Activated naive CD4-positive, alpha-beta T cell treated with anti-CD3 and anti-CD28 coated beads, Interleukin-2, amount 10 ng/mL, durations not matched to agents 7 days and 5 days (primary cell): Measurements from ENCODE around the gene ZNF709.
"Not testable (repeated sequence)": the region's sequence is repeated elsewhere in the genome, so short reads cannot be mapped to it uniquely, and the experiment has no call there.

Source experiments
- CTCF ChIA-PET: fragments of 350-600 bp; sonication (Branson Sonifier 250); formaldehyde crosslinking; loops from one replicate; lab custom pipeline; 2021; ENCODE audit warnings: antibody characterized with exemption; lab: Charles Lee
- DNase-seq: peaks from one replicate; pipeline ENCODE4 v3.0.0-alpha.2; 2020
- H3K27ac Mint-ChIP-seq: one replicate; pipeline ENCODE4 v1.8.0; 2021; ENCODE audit warnings: mild to moderate bottlenecking, moderate library complexity, mixed read lengths
- H3K27me3 Mint-ChIP-seq: one replicate; pipeline ENCODE4 v1.8.0; 2021; ENCODE audit warnings: mild to moderate bottlenecking, mixed read lengths
- H3K36me3 Mint-ChIP-seq: one replicate; pipeline ENCODE4 v1.8.0; 2021; ENCODE audit warnings: mixed read lengths
- H3K4me1 Mint-ChIP-seq: one replicate; pipeline ENCODE4 v1.8.0; 2021; ENCODE audit warnings: mixed read lengths
- H3K4me3 Mint-ChIP-seq: one replicate; pipeline ENCODE4 v1.8.0; 2021; ENCODE audit warnings: mild to moderate bottlenecking, moderate library complexity, mixed read lengths
- H3K9me3 Mint-ChIP-seq: one replicate; pipeline ENCODE4 v1.8.0; 2021; ENCODE audit warnings: mixed read lengths

The ZNF709 gene

GRCh38 chr19:12484371-12485051, at the start of gene ZNF709:
TSS of gene ZNF709 (minus strand) at chr19:12484816. CDS start at chr19:12484657, 159 bp downstream.
- H3K9me3 Mint-ChIP-seq, result peaks cover 5% of the 10 kb centered on the region
- peaks cover 4% of the 10 kb centered on the region for H3K27me3 Mint-ChIP-seq
- peak within 1 kb of the TSS; percentile 85 for H3K4me3 Mint-ChIP-seq
- CTCF ChIA-PET, result interaction anchor here (0.8 kb wide), 1 partner anchor 187 kb away, joined by 3 read pairs; no protein-coding TSS in a partner anchor
- H3K36me3 Mint-ChIP-seq, result peaks cover 5% of the 10 kb centered on the region
- DNase-seq, result peak; percentile 91
- peaks cover 30% of the 10 kb centered on the region for H3K4me1 Mint-ChIP-seq
- H3K27ac Mint-ChIP-seq, result peak within 1 kb of the TSS; percentile 78

GRCh38 chr19:12527034-12527836, 42.6 kb upstream of the ZNF709 start:
- Mint-ChIP-seq H3K27me3 (no peaks in the 10 kb centered on the region), H3K4me1 (no peaks in the 10 kb centered on the region), H3K9me3 (peaks cover 79% of the 10 kb centered on the region), H3K27ac (peak overlapping the region; percentile 37), H3K36me3 (peaks cover 85% of the 10 kb centered on the region), H3K4me3 (no peak overlapping the region)
- no peak for DNase-seq
- CTCF ChIA-PET, result no interaction called here

- CTCF ChIA-PET, result no interaction called here
- DNase-seq, result no peak
- Mint-ChIP-seq H3K4me3 (no peak overlapping the region), H3K27ac (no peak overlapping the region), H3K9me3 (peaks cover 81% of the 10 kb centered on the region), H3K36me3 (peaks cover 85% of the 10 kb centered on the region), H3K27me3 (no peaks in the 10 kb centered on the region), H3K4me1 (no peaks in the 10 kb centered on the region)
Observed at GRCh38 chr19:12526542-12526941, 41.9 kb upstream of the ZNF709 start.

GRCh38 chr19:12521996-12522395, 37.4 kb upstream of the ZNF709 start:
- H3K27ac Mint-ChIP-seq, result no peak overlapping the region
- H3K36me3 Mint-ChIP-seq, result peaks cover 54% of the 10 kb centered on the region
- CTCF ChIA-PET, result no interaction called here
- peak; percentile 41 for DNase-seq
- H3K27me3 Mint-ChIP-seq, result no peaks in the 10 kb centered on the region
- no peak overlapping the region for H3K4me3 Mint-ChIP-seq
- no peaks in the 10 kb centered on the region for H3K4me1 Mint-ChIP-seq
- H3K9me3 Mint-ChIP-seq, result peaks cover 70% of the 10 kb centered on the region

- CTCF ChIA-PET, result no interaction called here
- Mint-ChIP-seq H3K9me3 (peaks cover 54% of the 10 kb centered on the region), H3K27ac (no peak overlapping the region), H3K36me3 (peaks cover 9% of the 10 kb centered on the region), H3K4me1 (no peaks in the 10 kb centered on the region), H3K27me3 (peaks cover 9% of the 10 kb centered on the region), H3K4me3 (no peak overlapping the region)
- DNase-seq, result no peak
Observed at GRCh38 chr19:12513531-12514061, 29.0 kb upstream of the ZNF709 start.

- Mint-ChIP-seq H3K4me1 (peaks cover 18% of the 10 kb centered on the region), H3K27me3 (peaks cover 3% of the 10 kb centered on the region), H3K27ac (peak overlapping the region; percentile 25), H3K36me3 (peaks cover 9% of the 10 kb centered on the region), H3K9me3 (peaks cover 18% of the 10 kb centered on the region), H3K4me3 (peak overlapping the region; percentile 10)
- no peak for DNase-seq
- CTCF ChIA-PET, result interaction anchor here (1.7 kb wide), 1 partner anchor 700 kb away, joined by 3 read pairs; no protein-coding TSS in a partner anchor
Observed at GRCh38 chr19:12497032-12497431, 12.4 kb upstream of the ZNF709 start.

GRCh38 chr19:12496480-12496879, 11.9 kb upstream of the ZNF709 start:
- CTCF ChIA-PET, result interaction anchor here (1.7 to 1.9 kb wide), 2 partner anchors 9 to 699 kb away, joined by 3 to 5 read pairs; no protein-coding TSS in a partner anchor

GRCh38 chr19:12495002-12495802, 10.6 kb upstream of the ZNF709 start:
- peaks cover 9% of the 10 kb centered on the region for H3K36me3 Mint-ChIP-seq
- H3K4me3 Mint-ChIP-seq, result peak overlapping the region; percentile 81
- H3K27me3 Mint-ChIP-seq, result peaks cover 3% of the 10 kb centered on the region
- peaks cover 20% of the 10 kb centered on the region for H3K9me3 Mint-ChIP-seq
- H3K4me1 Mint-ChIP-seq, result peaks cover 18% of the 10 kb centered on the region
- H3K27ac Mint-ChIP-seq, result peak overlapping the region; percentile 89
- CTCF ChIA-PET, result interaction anchor here (0.6 to 1.9 kb wide), 4 partner anchors 10 to 698 kb away, joined by 3 to 5 read pairs (median 4); no protein-coding TSS in a partner anchor
- peak; percentile 96 for DNase-seq

More at GRCh38 chr19:12496480-12496879, 11.9 kb upstream of the ZNF709 start:
- Mint-ChIP-seq H3K27ac (peak overlapping the region; percentile 37), H3K4me3 (peak overlapping the region; percentile 81), H3K27me3 (peaks cover 3% of the 10 kb centered on the region), H3K36me3 (peaks cover 9% of the 10 kb centered on the region), H3K4me1 (peaks cover 18% of the 10 kb centered on the region), H3K9me3 (peaks cover 20% of the 10 kb centered on the region)
- no peak for DNase-seq

- peaks cover 18% of the 10 kb centered on the region for H3K4me1 Mint-ChIP-seq
- no peak for DNase-seq
- CTCF ChIA-PET, result interaction anchor here (0.6 to 1.3 kb wide), 2 partner anchors 41 to 178 kb away, joined by 3 to 4 read pairs; no protein-coding TSS in a partner anchor
- H3K27ac Mint-ChIP-seq, result no peak overlapping the region
- H3K9me3 Mint-ChIP-seq, result peaks cover 18% of the 10 kb centered on the region
- peaks cover 9% of the 10 kb centered on the region for H3K36me3 Mint-ChIP-seq
- peak overlapping the region; percentile 22 for H3K4me3 Mint-ChIP-seq
- peaks cover 3% of the 10 kb centered on the region for H3K27me3 Mint-ChIP-seq
Observed at GRCh38 chr19:12494260-12494860, 9.7 kb upstream of the ZNF709 start.

- CTCF ChIA-PET, H3K4me3 Mint-ChIP-seq, DNase-seq: not testable (repeated sequence)
Observed at GRCh38 chr19:12486265-12486783, 1.7 kb upstream of the ZNF709 start.

GRCh38 chr19:12485571-12485970, 955 bp upstream of the ZNF709 start:
- Mint-ChIP-seq H3K4me1 (peaks cover 30% of the 10 kb centered on the region), H3K9me3 (peaks cover 5% of the 10 kb centered on the region), H3K27ac (no peak overlapping the region), H3K27me3 (peaks cover 4% of the 10 kb centered on the region), H3K4me3 (peak overlapping the region; percentile 85), H3K36me3 (peaks cover 5% of the 10 kb centered on the region)
- CTCF ChIA-PET, result no interaction called here
- no peak for DNase-seq

More at GRCh38 chr19:12486265-12486783, 1.7 kb upstream of the ZNF709 start:
- H3K36me3 Mint-ChIP-seq, H3K9me3 Mint-ChIP-seq, H3K27ac Mint-ChIP-seq, H3K27me3 Mint-ChIP-seq: not testable (repeated sequence)
- peaks cover 30% of the 10 kb centered on the region for H3K4me1 Mint-ChIP-seq

- no peak for DNase-seq
- peaks cover 4% of the 10 kb centered on the region for H3K27me3 Mint-ChIP-seq
- CTCF ChIA-PET, result interaction anchor here (0.8 kb wide), 1 partner anchor 187 kb away, joined by 3 read pairs; no protein-coding TSS in a partner anchor
- peaks cover 5% of the 10 kb centered on the region for H3K9me3 Mint-ChIP-seq
- peak overlapping the region; percentile 78 for H3K27ac Mint-ChIP-seq
- H3K4me1 Mint-ChIP-seq, result peaks cover 30% of the 10 kb centered on the region
- H3K4me3 Mint-ChIP-seq, result peak overlapping the region; percentile 85
- peaks cover 5% of the 10 kb centered on the region for H3K36me3 Mint-ChIP-seq
Observed at GRCh38 chr19:12485052-12485416, 418 bp upstream of the ZNF709 start.

- CTCF ChIA-PET, result no interaction called here
- peaks cover 5% of the 10 kb centered on the region for H3K36me3 Mint-ChIP-seq
- peaks cover 30% of the 10 kb centered on the region for H3K4me1 Mint-ChIP-seq
- H3K27ac Mint-ChIP-seq, result no peak overlapping the region
- DNase-seq, result no peak
- H3K27me3 Mint-ChIP-seq, result peaks cover 4% of the 10 kb centered on the region
- peaks cover 5% of the 10 kb centered on the region for H3K9me3 Mint-ChIP-seq
- H3K4me3 Mint-ChIP-seq, result peak overlapping the region; percentile 85
Observed at GRCh38 chr19:12484011-12484370, 625 bp downstream of the ZNF709 start.
